GM12873 (cell line): ENCODE results near the gene HSPB6.

Experiments used
- TF ChIP-seq, protein P1 (sequence below): IDR thresholded peaks from 2 replicates; pipeline ENCODE4 v1.5.1; 2012; ENCODE audit warnings: low read depth, mild to moderate bottlenecking, moderate library complexity, low read length, control low read depth; ENCODE audit not compliant: insufficient read depth; ENCODE audit errors: missing control alignments

Gene HSPB6, protein sequence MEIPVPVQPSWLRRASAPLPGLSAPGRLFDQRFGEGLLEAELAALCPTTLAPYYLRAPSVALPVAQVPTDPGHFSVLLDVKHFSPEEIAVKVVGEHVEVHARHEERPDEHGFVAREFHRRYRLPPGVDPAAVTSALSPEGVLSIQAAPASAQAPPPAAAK

DNA sequence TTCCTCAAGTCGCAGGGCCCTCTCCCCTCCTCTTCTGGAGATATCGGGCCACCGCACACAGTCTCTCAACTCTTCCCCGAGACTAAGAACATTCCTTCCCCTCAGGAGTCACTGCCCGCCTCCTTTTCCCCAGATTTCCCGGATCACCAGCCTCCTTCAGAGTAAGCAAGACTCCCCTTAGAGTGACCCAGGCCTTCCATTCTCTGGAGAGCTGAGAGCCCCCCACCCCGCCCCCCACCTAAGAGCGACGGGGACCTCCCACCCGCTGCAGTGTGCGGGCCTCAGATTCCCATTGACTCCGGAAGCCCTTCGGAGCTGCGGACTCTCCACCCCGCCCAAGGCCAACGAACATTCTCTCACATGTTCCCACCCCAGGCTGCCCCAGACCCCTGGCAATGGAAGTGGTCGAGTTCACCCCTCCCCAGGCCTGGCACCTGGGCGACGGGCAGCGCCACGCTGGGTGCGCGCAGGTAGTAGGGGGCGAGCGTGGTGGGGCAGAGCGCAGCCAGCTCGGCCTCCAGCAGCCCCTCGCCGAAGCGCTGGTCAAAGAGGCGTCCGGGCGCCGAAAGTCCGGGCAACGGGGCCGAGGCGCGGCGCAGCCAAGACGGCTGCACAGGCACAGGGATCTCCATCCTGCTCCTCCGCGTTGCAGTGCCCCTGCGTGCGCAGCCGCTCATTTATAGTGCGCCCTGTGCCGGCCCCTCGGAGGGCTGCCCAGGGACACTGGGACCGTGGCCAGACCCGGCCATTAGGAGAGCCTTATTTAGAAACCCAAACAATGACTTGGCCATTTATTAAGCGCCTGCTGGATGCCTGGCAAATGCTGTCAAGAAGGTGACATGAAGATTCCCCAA is at the start of gene HSPB6:
Gene HSPB6 (minus strand): TSS at position 653 of the 854 bp plus-strand sequence. CDS start 21 bp downstream, at position 632.
- TF ChIP-seq, protein P1, sequence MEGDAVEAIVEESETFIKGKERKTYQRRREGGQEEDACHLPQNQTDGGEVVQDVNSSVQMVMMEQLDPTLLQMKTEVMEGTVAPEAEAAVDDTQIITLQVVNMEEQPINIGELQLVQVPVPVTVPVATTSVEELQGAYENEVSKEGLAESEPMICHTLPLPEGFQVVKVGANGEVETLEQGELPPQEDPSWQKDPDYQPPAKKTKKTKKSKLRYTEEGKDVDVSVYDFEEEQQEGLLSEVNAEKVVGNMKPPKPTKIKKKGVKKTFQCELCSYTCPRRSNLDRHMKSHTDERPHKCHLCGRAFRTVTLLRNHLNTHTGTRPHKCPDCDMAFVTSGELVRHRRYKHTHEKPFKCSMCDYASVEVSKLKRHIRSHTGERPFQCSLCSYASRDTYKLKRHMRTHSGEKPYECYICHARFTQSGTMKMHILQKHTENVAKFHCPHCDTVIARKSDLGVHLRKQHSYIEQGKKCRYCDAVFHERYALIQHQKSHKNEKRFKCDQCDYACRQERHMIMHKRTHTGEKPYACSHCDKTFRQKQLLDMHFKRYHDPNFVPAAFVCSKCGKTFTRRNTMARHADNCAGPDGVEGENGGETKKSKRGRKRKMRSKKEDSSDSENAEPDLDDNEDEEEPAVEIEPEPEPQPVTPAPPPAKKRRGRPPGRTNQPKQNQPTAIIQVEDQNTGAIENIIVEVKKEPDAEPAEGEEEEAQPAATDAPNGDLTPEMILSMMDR = no peak

DNA sequence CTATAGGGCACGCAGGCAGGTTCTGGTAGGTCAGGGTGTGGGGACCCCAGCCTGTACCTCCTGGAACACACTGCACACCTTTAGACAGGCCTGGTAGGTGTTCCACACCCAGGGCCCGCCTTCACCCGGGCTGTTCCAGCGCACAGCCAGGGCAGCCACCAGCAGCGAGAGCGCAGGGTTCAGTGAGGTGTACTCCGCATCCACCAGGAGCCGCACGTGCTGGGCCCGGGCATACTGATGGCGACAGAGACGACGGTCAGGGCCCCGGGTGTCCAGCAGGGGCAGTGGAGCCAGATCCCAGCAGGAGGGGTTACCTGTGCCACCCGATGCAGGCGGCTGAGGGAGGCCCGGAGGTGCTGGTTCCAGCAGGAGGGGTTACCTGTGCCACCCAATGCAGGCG is 49.8 kb upstream of the HSPB6 start:
- TF ChIP-seq, protein P1 = no peak

DNA sequence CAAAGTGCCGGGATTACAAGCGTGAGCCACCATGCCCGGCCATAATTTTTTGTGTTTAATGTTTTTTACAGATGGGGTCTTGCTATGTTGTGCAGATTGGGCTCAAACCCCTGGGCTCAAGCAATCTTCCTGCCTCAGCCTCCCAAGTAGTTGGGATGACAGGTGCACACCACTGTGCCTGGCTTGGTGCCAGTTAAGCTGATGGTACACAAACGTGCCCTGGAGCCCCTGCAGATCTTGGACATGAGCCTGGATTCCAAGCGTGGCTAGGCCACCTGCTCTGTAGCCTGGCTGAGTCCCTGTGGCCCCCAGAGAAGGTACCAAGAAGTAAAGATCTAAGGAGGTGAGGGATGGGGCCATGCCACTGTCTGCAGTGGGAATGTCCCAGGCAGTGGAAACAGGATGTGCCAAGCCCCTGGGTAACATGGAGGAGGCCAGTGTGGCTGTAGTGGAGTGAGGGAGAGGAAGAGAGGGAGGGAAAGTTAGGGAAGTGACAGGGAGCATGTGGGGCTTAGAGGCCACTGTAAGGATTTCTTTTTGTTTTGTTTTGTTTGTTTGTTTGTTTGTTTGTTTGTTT is 48.8 kb upstream of the HSPB6 start:
- TF ChIP-seq, protein P1 = no peak

DNA sequence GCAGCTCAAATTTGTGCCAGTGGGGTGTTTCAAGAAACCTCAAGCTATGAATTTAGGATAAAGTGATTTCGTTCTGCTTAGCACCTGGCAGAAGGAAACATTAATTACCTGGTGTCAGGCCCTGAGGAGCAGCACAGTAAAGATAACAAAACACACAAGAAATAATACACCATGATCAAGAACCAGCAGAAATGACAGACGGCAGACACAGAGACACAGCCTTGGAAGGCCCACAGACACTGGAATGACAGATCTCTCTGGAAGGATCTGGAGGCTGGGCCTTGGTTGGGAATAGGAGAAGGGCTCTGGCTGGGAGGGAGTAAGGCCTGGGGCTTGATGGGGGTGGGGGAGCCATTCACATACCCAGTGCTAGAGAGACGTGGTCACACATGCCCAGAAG is 45.0 kb upstream of the HSPB6 start:
- TF ChIP-seq, protein P1 = no peak

DNA sequence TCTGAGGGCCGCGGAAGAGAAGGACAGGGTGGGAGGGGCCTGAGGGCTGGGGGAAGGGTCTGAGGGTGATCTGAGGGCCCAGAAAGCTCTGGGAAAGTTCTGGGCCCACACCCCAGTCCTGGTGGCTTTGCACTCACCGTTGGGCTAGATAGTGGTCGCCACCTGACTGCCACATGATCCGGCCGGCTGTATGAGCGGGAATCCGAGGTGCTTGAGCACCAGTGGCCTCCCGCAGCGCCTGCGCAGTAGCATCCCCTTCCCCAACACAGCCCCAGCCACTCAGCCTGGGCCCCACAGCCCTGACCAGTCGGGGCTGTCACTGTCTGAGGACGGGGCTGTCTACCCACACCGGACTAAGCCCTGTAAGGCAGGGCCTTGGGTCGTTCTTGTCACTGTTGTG is 40.8 kb upstream of the HSPB6 start:
- TF ChIP-seq, protein P1 = no peak

DNA sequence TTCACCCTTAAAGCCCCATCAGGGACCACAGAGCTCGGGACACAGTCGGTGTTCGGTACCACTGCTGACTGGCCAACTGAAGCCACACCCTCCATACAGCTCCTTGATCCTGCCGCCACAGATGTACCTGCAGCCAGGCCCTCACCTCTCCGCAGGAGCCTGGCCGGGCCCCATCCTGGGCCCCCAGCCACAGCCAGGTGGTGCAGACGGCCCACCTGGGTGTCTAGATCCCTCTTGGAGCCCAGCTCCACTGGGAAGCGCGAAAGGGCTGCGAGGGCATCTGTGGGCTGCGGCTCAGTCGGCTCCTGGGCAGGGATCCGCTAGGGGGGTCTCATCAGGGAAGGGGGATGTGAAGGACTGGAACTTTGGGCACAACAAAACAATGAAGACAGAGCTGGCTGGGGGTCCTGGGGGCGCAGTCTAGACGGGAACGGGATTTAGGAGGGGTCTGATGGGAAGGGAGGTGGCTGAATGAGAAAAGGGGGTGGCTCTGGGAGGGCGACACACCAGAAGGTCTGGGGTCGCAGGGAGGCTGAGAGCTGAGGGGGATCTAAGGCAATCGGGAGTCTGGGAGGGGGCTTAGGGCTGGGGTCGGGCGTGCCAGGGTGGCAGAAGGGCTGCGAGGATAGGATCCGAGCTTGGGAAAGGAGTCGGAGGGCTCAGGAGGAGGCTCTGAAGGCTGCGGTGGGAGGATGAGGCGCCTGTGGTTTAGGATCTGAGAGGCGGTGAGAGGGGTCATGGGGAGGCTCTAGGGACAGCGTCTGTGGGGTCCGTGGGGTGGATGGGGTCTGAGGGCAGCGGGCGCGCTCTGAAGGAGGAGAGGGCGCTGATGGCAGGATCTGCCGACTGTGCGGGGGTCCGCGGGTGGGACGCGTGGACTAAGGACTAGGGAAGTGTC is 40.1 kb upstream of the HSPB6 start:
- TF ChIP-seq, protein P1 = no peak
